H1 (cell line): Measurements from ENCODE around the gene GPR137. TPM values are rescaled to one million over a fixed set of nuclear protein-coding genes. Genes with fewer than 3 reads are reported as not detected.

Experiments
- CBX5 ChIP-seq: fragments of 300-800, 300-1000 bp; sonication (generic); IDR thresholded peaks from 2 replicates; pipeline ENCODE4 v1.7.1; 2016; ENCODE audit warnings: antibody characterized with exemption, low read length, low read depth
- YY1 ChIP-seq: IDR thresholded peaks from 2 replicates; pipeline ENCODE4 v1.6.1; 2011; ENCODE audit warnings: low read depth, mild to moderate bottlenecking, low read length
- polyA plus RNA-seq, 7 experiments: library from polyadenylated mRNA; depleted of rRNA in 3 of 7; stranded (reverse) in 5 of 7; unstranded in 2 of 7; fragments of >200 nt in 5 of 7; fragments of 200-250 nt in 2 of 7; gene quantifications; 1 replicate in 5 of 7; 2 replicates in 1 of 7; 4 replicates in 1 of 7; pipeline versions ENCODE4 v1.2.1 to v1.2.3, GENCODE V29; 2011 to 2013; ENCODE audit warnings: missing spikeins in 2 of 7, mixed read lengths in 2 of 7
- total RNA-seq: library from RNA; stranded (reverse); fragmentation: NEBNext Ultra II Directional; extraction: Animal tissue kit (Norgen Biotek cat#: 25700); gene quantifications from 2 replicates; pipeline ENCODE4 v1.2.1, GENCODE V29; 2021
- TF ChIP-seq, protein P1 (sequence below), 3 experiments: IDR thresholded peaks; 1 replicate in 2 of 3; 2 replicates in 1 of 3; pipeline versions ENCODE4 v1.5.1 to v1.6.1; 2011; ENCODE audit warnings: low read length in 3 of 3, mild to moderate bottlenecking in 3 of 3, inconsistent platforms in 2 of 3, low read depth in 1 of 3, moderate library complexity in 1 of 3; ENCODE audit not compliant: insufficient read depth in 1 of 3; ENCODE audit errors: control extremely low read depth in 1 of 3

Gene GPR137
- total and polyA plus RNA-seq, 2 of the 8 experiments (the other 6 are each of a cell fraction or from before 2014, with no cell fraction given) = 36.2 to 37.8 TPM

- TF ChIP-seq, protein P1, sequence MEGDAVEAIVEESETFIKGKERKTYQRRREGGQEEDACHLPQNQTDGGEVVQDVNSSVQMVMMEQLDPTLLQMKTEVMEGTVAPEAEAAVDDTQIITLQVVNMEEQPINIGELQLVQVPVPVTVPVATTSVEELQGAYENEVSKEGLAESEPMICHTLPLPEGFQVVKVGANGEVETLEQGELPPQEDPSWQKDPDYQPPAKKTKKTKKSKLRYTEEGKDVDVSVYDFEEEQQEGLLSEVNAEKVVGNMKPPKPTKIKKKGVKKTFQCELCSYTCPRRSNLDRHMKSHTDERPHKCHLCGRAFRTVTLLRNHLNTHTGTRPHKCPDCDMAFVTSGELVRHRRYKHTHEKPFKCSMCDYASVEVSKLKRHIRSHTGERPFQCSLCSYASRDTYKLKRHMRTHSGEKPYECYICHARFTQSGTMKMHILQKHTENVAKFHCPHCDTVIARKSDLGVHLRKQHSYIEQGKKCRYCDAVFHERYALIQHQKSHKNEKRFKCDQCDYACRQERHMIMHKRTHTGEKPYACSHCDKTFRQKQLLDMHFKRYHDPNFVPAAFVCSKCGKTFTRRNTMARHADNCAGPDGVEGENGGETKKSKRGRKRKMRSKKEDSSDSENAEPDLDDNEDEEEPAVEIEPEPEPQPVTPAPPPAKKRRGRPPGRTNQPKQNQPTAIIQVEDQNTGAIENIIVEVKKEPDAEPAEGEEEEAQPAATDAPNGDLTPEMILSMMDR (IDR thresholded peaks at IDR 0.05; ENCODE audit: control extremely low read depth in 1 of 3, insufficient read depth in 1 of 3, low read depth in 1 of 3, low read length in 3 of 3) = no peak
- TF ChIP-seq YY1 = no peak
- TF ChIP-seq CBX5 = no peak
Observed at GRCh38 chr11:64250415-64251015, 35.1 kb upstream of the GPR137 start (continued).
